ENCODE data around the gene NSUN7. TPM values are rescaled to one million over a fixed set of nuclear protein-coding genes. Genes with fewer than 3 reads are reported as not detected.

NSUN7 gene
- total and polyA plus RNA-seq, 9 of the 15 experiments (the other 6 are each of a cell fraction or from before 2014, with no cell fraction given) = not detected

GRCh38 chr4:40843696-40844095 lies 93.9 kb downstream of the NSUN7 start:
- CTCF ChIA-PET (ENCODE audit: low intra/inter-chr PET ratio) = no interaction called here
- in situ Hi-C loops (cut with MboI) = loop anchor here (5.0 kb wide), 1 partner anchor 106 kb away; no protein-coding TSS in a partner anchor
- Histone ChIP-seq H3K27ac (ENCODE audit: extremely low read depth, low read depth, low read length) (no peak overlapping the region), H3K9ac (ENCODE audit: insufficient read depth in 1 of 2, low read depth in 2 of 2, low read length in 2 of 2) (no peak overlapping the region), H3K9me1 (ENCODE audit: control insufficient read depth, insufficient read depth, low read length) (no peaks in the 10 kb centered on the region), H3K27me3 (ENCODE audit: control insufficient read depth in 2 of 2, insufficient read depth in 2 of 2, low read length in 2 of 2) (peaks cover 12 to 17% of the 10 kb centered on the region in 2 experiments; a peak in 3 of 5 replicates), H4K20me1 (replicated peaks; ENCODE audit: control insufficient read depth, insufficient read depth, low read length) (0 out of 2 replicates have a peak, but pooled peaks cover 3% of the 10 kb centered on the region), H2AFZ (ENCODE audit: low read depth, low read length) (no peak overlapping the region), H3K4me1 (replicated peaks in 1 of 2; ENCODE audit: control insufficient read depth in 2 of 2, insufficient read depth in 2 of 2, low read length in 2 of 2) (no peaks in the 10 kb centered on the region; a peak in 1 of 5 replicates), H3K4me3 (no peak overlapping the region), H3K79me2 (ENCODE audit: control insufficient read depth, insufficient read depth, low read length) (no peaks in the 10 kb centered on the region), H3K4me2 (ENCODE audit: insufficient read depth, low read length) (no peak overlapping the region), H3K9me3 (replicated peaks; ENCODE audit: control insufficient read depth, insufficient read depth, low read depth, low read length) (no peaks in the 10 kb centered on the region), H3K36me3 (ENCODE audit: control insufficient read depth, insufficient read depth, low read length) (no peaks in the 10 kb centered on the region)
- intact Hi-C loops (cut with micrococcal nuclease) = loop anchor here (5.0 to 10.0 kb wide), 2 partner anchors 106 to 519 kb away; no protein-coding TSS in a partner anchor
- POLR2A ChIA-PET = no interaction called here
- FAIRE-seq (no peak), DNase-seq (ENCODE audit: extremely low read depth in 1 of 4, low spot score in 3 of 4) (peak in 2 of 4 experiments; percentile 18 to 21), ATAC-seq (peak; percentile 80)
- 0% methylated on average over 1 of the region's 1 CpG for WGBS (ENCODE audit: insufficient coverage, low coverage, missing lambda C conversion rate)
- no TSS peak for BruUV-seq (replicated peaks)
- TF ChIP-seq BRF2 (IDR thresholded peaks at IDR 0.05; ENCODE audit: borderline replicate concordance, insufficient read depth, insufficient read length) (no peak), KLF10 (CRISPR knock-in tag; IDR thresholded peaks at IDR 0.05) (no peak), GTF3C2 (IDR thresholded peaks at IDR 0.05; ENCODE audit: borderline replicate concordance, extremely low read depth, insufficient read length) (no peak), HEY1 (CRISPR knock-in tag; IDR thresholded peaks at IDR 0.05; ENCODE audit: borderline replicate concordance) (no peak), POLR2A (conservative IDR thresholded peaks at IDR 0.05) (no peak), CTCF (IDR thresholded peaks at IDR 0.05 in 2 of 3, conservative IDR thresholded peaks at IDR 0.05 in 1 of 3; ENCODE audit: insufficient read depth in 2 of 3, low read depth in 1 of 3, low read length in 3 of 3) (peak; percentile 21 to 53 (median 50); a peak in 4 of 6 replicates), SNRNP70 (optimal IDR thresholded peaks at IDR 0.05; ENCODE audit: low read depth, low read length) (no peak), C11orf30 (IDR thresholded peaks at IDR 0.05; ENCODE audit: low read depth) (no peak), SMAD4 (CRISPR knock-in tag; conservative IDR thresholded peaks at IDR 0.05) (no peak), ZNF146 (CRISPR knock-in tag; IDR thresholded peaks at IDR 0.05; ENCODE audit: unreplicated experiment) (no peak), XRCC5 (IDR thresholded peaks at IDR 0.05; ENCODE audit: low read depth, low read length) (no peak), MAFG (tag; conservative IDR thresholded peaks at IDR 0.05) (no peak), E2F4 (CRISPR knock-in tag; IDR thresholded peaks at IDR 0.05; ENCODE audit: low read depth) (no peak)

All from K562 (cell line).